Dermis blood vessel endothelial cell (primary cell): ENCODE results near the gene PPM1H. TPM values are rescaled to one million over a fixed set of nuclear protein-coding genes. Genes with fewer than 3 reads are reported as not detected.
"Not testable (repeated sequence)": the region's sequence is repeated elsewhere in the genome, so short reads cannot be mapped to it uniquely, and the experiment has no call there.

Source experiments
- DNase-seq: peaks from one replicate; pipeline ENCODE4 v3.0.0; 2010
- total RNA-seq: library from RNA; depleted of rRNA; stranded (reverse); fragments of >200 nt; gene quantifications from 2 replicates; pipeline ENCODE4 v1.2.3, GENCODE V29; 2014

The PPM1H gene
- total RNA-seq, 1 donor from 2014 or later, result 2.9 TPM

- no peak for DNase-seq
These were observed 8.9 kb upstream of the PPM1H start for GRCh38 chr12:62943779-62944395.

GRCh38 chr12:62942316-62942715, 7.4 kb upstream of the PPM1H start:
- not testable (repeated sequence) for DNase-seq

DNA sequence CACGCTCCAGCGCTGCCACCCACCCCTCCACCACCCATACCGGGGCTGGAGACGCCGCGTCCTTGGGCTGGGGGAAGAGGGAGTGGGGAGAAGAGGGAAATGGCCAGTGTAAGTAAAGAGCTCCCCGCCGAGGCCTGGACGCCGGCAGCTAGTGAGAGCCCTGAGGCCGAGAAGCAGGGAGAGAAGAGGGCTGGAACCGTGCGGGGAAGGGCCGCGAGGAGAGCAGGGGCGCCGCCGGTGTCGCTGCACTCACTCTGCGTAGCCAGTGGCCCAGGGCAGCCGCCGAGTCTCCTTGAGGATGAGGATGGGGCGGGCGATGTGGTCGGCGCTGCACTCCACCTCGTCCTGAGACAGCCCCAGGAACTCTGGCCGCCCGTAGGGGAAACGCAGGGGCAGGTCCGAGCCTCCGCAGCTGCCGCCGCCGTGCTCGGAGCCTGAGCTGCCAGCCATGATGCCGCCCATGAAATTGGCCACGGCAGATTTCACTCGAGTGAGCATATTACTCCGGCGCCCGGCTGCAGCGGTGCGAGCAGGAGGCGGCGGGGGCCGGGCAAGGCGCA, 631 bp downstream of the PPM1H start:
- peak; percentile 47 for DNase-seq

GRCh38 chr12:62933602-62934238, 1.2 kb downstream of the PPM1H start:
- DNase-seq, result peak; percentile 25

DNA sequence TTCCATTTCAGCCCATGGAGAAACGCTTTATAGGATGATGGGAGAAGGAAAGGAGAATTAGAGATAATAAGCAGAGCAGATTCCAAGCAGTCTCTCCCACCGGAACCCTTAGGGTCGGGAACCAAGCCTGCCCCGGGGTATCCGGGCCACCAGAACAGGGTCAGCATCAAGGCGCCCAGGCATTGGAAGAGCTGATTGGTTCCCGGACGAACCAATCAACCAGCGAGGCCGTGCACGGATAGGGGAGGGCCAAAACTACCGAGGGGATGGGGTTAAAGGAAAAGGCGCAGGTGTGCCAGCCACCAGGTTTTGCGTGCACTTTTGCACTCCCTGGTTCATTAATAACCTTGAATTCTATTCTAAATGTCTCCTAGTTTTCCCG, 1.7 kb downstream of the PPM1H start:
- DNase-seq, result peak; percentile 7

- no peak for DNase-seq
These were observed 3.5 kb downstream of the PPM1H start for GRCh38 chr12:62931477-62931876.

GRCh38 chr12:62930546-62931425, 4.2 kb downstream of the PPM1H start:
- DNase-seq, result no peak

DNA sequence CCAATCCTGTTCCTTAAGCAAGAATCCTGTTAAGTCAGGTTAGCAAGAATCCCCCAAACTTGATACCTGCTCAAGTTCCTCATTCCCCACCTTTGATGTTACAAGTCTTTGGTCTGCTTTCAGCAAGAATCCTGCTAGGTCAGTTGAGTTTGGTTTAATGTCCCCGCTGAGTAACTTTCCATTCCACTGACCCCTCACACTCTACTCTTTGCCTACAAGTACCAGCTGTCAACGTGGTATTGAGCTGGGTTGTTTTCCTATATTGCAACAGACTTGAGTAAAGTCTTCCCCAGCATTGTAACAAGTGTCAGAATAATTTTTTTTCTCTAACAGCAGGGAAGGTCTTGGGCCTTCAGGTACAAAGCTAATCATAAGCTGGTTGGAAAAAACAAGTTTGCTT, 6.3 kb downstream of the PPM1H start:
- no peak for DNase-seq

- DNase-seq, result no peak
These were observed 9.3 kb downstream of the PPM1H start for GRCh38 chr12:62925680-62926079.

- DNase-seq, result no peak
These were observed 10.9 kb downstream of the PPM1H start for GRCh38 chr12:62924084-62924483.

- DNase-seq, result no peak
These were observed 12.4 kb downstream of the PPM1H start for GRCh38 chr12:62922539-62922938.

GRCh38 chr12:62919838-62920237, 15.1 kb downstream of the PPM1H start:
- peak; percentile 69 for DNase-seq

GRCh38 chr12:62917926-62918325, 17.0 kb downstream of the PPM1H start:
- no peak for DNase-seq

- no peak for DNase-seq
These were observed 18.1 kb downstream of the PPM1H start for GRCh38 chr12:62916632-62917425.

GRCh38 chr12:62915204-62915529, 19.8 kb downstream of the PPM1H start:
- DNase-seq, result no peak

DNA sequence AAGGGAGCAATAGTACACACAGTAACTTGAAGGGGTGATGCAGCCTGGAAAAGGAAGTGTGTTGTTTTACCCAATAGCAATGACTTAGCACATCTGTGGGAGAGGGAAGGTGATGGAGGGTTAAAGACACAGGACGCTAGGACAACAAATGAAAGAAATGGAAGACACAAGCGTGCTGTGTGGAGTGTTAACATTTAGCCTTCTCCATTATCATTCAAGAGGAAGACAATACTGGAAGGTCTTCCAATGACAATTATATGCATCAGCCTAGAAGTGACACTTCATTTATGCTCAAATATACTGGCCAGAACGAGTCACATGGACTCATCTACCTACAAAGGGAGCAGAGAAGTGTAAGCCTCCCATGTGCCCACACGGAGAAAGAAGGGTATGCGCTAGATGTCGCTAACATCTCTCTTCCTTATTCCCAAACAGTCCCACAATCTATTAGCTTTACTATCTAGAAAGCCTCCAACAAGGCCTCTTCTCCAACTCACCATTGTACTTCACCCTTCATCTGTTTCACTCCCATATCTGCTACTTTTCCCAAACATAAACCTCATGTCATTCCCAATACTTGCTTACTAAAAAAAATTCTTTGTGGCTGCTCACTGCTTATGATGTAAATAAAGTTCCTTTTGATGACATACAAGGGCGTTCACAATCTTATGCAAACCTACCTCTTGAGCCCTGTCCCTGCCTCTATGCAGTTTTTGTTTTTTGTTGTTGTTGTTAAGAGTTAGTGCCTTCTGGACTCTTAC, 20.3 kb downstream of the PPM1H start:
- no peak for DNase-seq

DNA sequence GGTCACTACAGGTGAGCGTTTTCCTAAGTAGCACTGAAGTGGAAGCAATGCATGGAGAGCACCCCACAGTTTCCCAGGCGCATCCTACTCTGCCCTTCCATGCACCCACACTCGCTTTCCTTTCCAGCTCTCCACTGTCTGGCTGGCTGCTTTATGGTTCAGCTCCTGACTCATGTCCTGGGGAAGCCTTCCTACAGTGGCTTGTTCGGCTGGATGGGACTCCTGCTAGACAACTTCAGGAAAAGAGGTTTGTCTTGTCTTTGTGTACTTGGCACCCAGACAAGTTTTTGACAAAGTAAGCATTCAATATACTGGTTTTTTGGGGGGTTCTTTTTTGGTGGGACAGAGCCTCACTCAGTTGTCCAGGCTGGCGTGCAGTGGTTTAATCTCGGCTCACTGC, 21.6 kb downstream of the PPM1H start:
- no peak for DNase-seq

GRCh38 chr12:62912644-62913043, 22.3 kb downstream of the PPM1H start:
- DNase-seq, result no peak

GRCh38 chr12:62911286-62911685, 23.7 kb downstream of the PPM1H start:
- no peak for DNase-seq

GRCh38 chr12:62910549-62911169, 24.3 kb downstream of the PPM1H start:
- no peak for DNase-seq

DNA sequence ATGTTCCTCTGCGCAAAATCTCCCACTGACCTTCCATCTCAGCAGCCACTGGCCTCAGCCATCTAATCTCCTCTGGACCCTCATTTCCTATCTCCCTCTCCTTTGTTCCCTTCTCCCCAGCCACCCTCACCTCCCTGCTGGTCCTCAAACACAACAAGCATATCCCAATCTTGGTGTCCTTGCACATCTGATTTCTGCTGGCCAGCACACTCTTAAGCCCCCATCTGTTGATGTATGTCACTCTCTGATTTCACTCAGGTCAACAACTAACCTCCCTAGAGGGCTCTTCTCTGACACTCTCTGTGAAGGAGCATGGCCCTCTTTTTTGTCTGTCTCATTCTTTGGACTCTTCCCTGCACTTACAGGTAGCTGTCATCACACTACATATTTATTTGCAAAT, 25.6 kb downstream of the PPM1H start:
- no peak for DNase-seq
